Neural crest cell (in vitro differentiated cells): ENCODE results near the gene FUOM. TPM values are rescaled to one million over a fixed set of nuclear protein-coding genes. Genes with fewer than 3 reads are reported as not detected.

Experiments used
- DNase-seq: peaks from one replicate; pipeline ENCODE4 v3.0.0; 2021; ENCODE audit warnings: low read depth, mixed read lengths, low spot score
- H3K27ac Mint-ChIP-seq: one replicate; pipeline ENCODE4 v1.8.0; 2021; ENCODE audit warnings: mild to moderate bottlenecking, mixed read lengths; ENCODE audit not compliant: unreplicated experiment
- H3K27me3 Mint-ChIP-seq: 2 replicates; pipeline ENCODE4 v1.8.0; 2021; ENCODE audit warnings: low read depth, mild to moderate bottlenecking, mixed read lengths
- H3K36me3 Mint-ChIP-seq: 2 replicates; pipeline ENCODE4 v1.8.0; 2021; ENCODE audit warnings: low read depth, mild to moderate bottlenecking, mixed read lengths
- H3K4me1 Mint-ChIP-seq: 2 replicates; pipeline ENCODE4 v1.8.0; 2021; ENCODE audit warnings: mixed read lengths
- H3K4me3 Mint-ChIP-seq: one replicate; pipeline ENCODE4 v1.8.0; 2021; ENCODE audit warnings: mild to moderate bottlenecking, mixed read lengths
- H3K9me3 Mint-ChIP-seq: 2 replicates; pipeline ENCODE4 v1.8.0; 2021; ENCODE audit warnings: mixed read lengths
- total RNA-seq: library from RNA; stranded (reverse); gene quantifications from 2 replicates; pipeline ENCODE4 v1.2.1, GENCODE V29; 2021
- TF ChIP-seq, protein P1 (sequence below): fragments of 200-600 bp; sonication (generic); conservative IDR thresholded peaks from 2 replicates; pipeline ENCODE4 v1.5.0; 2021; ENCODE audit warnings: antibody characterized with exemption, mild to moderate bottlenecking

The FUOM gene
- total RNA-seq, 1 donor from 2014 or later, result 18.3 TPM

DNA sequence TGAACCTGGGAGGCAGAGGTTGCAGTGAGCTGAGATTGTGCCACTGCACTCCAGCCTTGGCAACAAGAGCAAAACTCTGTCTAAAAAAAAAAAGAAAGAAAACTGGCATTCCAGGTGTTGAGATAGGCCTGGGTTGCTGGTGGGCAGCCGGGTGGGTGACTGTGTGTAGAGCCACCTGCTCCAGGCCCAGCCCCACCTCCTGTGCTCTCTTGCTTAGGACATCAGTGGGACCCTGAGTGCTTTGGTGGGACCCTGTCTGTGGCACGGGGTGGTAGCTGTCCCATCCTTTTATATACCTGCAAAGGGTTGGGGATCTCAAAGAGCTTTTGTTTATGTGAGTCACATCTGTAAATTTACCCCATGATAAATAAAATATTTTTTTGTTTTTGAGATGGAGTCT is 27.4 kb upstream of the FUOM start:
- Mint-ChIP-seq H3K4me1 (peaks cover 11% of the 10 kb centered on the region), H3K36me3 (no peaks in the 10 kb centered on the region), H3K27ac (no peak overlapping the region), H3K9me3 (no peaks in the 10 kb centered on the region), H3K27me3 (no peaks in the 10 kb centered on the region), H3K4me3 (no peak overlapping the region)
- no peak for DNase-seq
- TF ChIP-seq, protein P1, sequence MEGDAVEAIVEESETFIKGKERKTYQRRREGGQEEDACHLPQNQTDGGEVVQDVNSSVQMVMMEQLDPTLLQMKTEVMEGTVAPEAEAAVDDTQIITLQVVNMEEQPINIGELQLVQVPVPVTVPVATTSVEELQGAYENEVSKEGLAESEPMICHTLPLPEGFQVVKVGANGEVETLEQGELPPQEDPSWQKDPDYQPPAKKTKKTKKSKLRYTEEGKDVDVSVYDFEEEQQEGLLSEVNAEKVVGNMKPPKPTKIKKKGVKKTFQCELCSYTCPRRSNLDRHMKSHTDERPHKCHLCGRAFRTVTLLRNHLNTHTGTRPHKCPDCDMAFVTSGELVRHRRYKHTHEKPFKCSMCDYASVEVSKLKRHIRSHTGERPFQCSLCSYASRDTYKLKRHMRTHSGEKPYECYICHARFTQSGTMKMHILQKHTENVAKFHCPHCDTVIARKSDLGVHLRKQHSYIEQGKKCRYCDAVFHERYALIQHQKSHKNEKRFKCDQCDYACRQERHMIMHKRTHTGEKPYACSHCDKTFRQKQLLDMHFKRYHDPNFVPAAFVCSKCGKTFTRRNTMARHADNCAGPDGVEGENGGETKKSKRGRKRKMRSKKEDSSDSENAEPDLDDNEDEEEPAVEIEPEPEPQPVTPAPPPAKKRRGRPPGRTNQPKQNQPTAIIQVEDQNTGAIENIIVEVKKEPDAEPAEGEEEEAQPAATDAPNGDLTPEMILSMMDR, result no peak

DNA sequence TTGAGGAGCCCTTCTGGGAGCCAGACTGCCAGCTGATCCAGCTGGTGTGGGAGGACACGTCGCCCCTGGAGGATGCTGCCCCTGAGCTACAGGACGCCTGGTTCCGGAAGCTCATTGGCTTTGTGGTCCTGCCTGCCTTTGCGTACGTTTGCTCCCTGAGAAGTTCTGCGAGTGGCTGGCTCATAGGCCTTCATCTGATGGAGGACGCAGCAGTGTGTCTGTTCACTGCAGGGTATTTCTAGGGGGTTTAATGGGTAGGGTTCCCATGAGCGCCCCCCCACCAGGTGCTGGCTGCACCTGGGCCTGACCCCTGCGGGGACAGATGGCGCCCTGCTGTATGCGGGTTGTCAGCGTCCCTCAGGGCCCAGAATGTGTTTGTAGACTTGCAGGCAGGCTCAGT is 26.3 kb upstream of the FUOM start:
- H3K9me3 Mint-ChIP-seq, result no peaks in the 10 kb centered on the region
- no peak overlapping the region for H3K4me3 Mint-ChIP-seq
- TF ChIP-seq, protein P1, result no peak
- peaks cover 6% of the 10 kb centered on the region for H3K4me1 Mint-ChIP-seq
- no peak for DNase-seq
- H3K27ac Mint-ChIP-seq, result no peak overlapping the region
- H3K36me3 Mint-ChIP-seq, result no peaks in the 10 kb centered on the region
- H3K27me3 Mint-ChIP-seq, result no peaks in the 10 kb centered on the region

GRCh38 chr10:133383551-133383950 is 25.7 kb upstream of the FUOM start:
- no peaks in the 10 kb centered on the region for H3K9me3 Mint-ChIP-seq
- no peaks in the 10 kb centered on the region for H3K36me3 Mint-ChIP-seq
- H3K27ac Mint-ChIP-seq, result no peak overlapping the region
- H3K4me3 Mint-ChIP-seq, result no peak overlapping the region
- H3K4me1 Mint-ChIP-seq, result peaks cover 6% of the 10 kb centered on the region
- no peaks in the 10 kb centered on the region for H3K27me3 Mint-ChIP-seq
- TF ChIP-seq, protein P1, result no peak
- no peak for DNase-seq

- Mint-ChIP-seq H3K9me3 (no peaks in the 10 kb centered on the region), H3K36me3 (no peaks in the 10 kb centered on the region), H3K27me3 (peaks cover 4% of the 10 kb centered on the region), H3K4me1 (peaks cover 6% of the 10 kb centered on the region), H3K4me3 (peak overlapping the region; percentile 36), H3K27ac (no peak overlapping the region)
- TF ChIP-seq, protein P1, result no peak
- no peak for DNase-seq
These were observed 23.2 kb upstream of the FUOM start for GRCh38 chr10:133381036-133381435.

- H3K27ac Mint-ChIP-seq, result no peak overlapping the region
- peak overlapping the region; percentile 36 for H3K4me3 Mint-ChIP-seq
- no peaks in the 10 kb centered on the region for H3K36me3 Mint-ChIP-seq
- H3K9me3 Mint-ChIP-seq, result no peaks in the 10 kb centered on the region
- no peak for DNase-seq
- H3K27me3 Mint-ChIP-seq, result peaks cover 4% of the 10 kb centered on the region
- TF ChIP-seq, protein P1, result no peak
- H3K4me1 Mint-ChIP-seq, result peaks cover 15% of the 10 kb centered on the region
These were observed 22.2 kb upstream of the FUOM start for GRCh38 chr10:133379801-133380666.
